HUES64 (cell line): ENCODE data around the gene GAS2L2.
A peak's percentile ranks its signal among the peaks of the same experiment; 100 is the strongest.

Experiments used
- H3K27ac ChIP-seq: 2 replicates; pipeline ENCODE4 v1.7.0; 2013; ENCODE audit warnings: low read depth, low read length, inconsistent platforms
- H3K27me3 ChIP-seq: 2 replicates; pipeline ENCODE4 v1.6.1; 2013; ENCODE audit warnings: mild to moderate bottlenecking, low read length; ENCODE audit not compliant: insufficient read depth
- H3K36me3 ChIP-seq: 2 replicates; pipeline ENCODE4 v1.6.1; 2013; ENCODE audit warnings: mild to moderate bottlenecking, low read length; ENCODE audit not compliant: insufficient read depth
- H3K4me1 ChIP-seq: 2 replicates; pipeline ENCODE4 v1.6.1; 2013; ENCODE audit warnings: mild to moderate bottlenecking, low read length, moderate library complexity; ENCODE audit not compliant: insufficient read depth
- H3K4me3 ChIP-seq: 2 replicates; pipeline ENCODE4 v1.5.1; 2013; ENCODE audit warnings: mild to moderate bottlenecking, low read length, moderate library complexity
- H3K9ac ChIP-seq: 2 replicates; pipeline ENCODE4 v1.6.1; 2013; ENCODE audit warnings: mild to moderate bottlenecking, low read depth, low read length
- H3K9me3 ChIP-seq: 2 replicates; pipeline ENCODE4 v1.6.1; 2013; ENCODE audit warnings: low read depth, low read length; ENCODE audit not compliant: insufficient read depth
- WGBS: fragments of 150-250, 120-280 bp; methylation state at CpG from one replicate; pipeline ENCODE4 v1.1.7; 2013; ENCODE audit warnings: missing lambda C conversion rate; 5-methylcytosine and 5-hydroxymethylcytosine counted together

Gene GAS2L2

DNA sequence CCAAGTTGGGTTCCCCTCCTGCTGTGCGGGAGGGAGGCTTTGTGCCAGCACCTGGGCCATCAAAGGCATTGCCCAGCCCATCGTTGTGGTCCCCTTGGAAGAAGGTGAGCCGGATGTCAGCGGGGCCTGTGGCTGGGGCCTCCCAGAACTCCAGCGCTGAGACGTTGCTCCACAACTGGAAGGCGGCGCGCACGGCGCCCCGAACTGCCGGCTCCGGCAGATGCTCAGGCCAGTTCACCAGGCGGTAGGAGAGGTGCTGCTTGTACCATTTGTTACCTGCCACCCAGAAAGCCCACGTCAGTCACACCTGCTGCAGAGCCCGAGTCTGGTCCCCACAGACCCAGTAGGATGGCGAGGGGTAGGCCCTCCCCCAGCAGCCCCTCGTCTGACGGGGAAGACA lies 20.1 kb upstream of the GAS2L2 start:
- H3K36me3 ChIP-seq = no peaks in the 10 kb centered on the region
- H3K9me3 ChIP-seq = no peaks in the 10 kb centered on the region
- WGBS = 94% methylated on average over 20 of the region's 20 CpGs
- H3K9ac ChIP-seq = no peak overlapping the region
- no peak overlapping the region for H3K27ac ChIP-seq
- no peaks in the 10 kb centered on the region for H3K27me3 ChIP-seq
- peaks cover 16% of the 10 kb centered on the region; the same call in 1 of the 2 replicates for H3K4me1 ChIP-seq
- H3K4me3 ChIP-seq = no peak overlapping the region

DNA sequence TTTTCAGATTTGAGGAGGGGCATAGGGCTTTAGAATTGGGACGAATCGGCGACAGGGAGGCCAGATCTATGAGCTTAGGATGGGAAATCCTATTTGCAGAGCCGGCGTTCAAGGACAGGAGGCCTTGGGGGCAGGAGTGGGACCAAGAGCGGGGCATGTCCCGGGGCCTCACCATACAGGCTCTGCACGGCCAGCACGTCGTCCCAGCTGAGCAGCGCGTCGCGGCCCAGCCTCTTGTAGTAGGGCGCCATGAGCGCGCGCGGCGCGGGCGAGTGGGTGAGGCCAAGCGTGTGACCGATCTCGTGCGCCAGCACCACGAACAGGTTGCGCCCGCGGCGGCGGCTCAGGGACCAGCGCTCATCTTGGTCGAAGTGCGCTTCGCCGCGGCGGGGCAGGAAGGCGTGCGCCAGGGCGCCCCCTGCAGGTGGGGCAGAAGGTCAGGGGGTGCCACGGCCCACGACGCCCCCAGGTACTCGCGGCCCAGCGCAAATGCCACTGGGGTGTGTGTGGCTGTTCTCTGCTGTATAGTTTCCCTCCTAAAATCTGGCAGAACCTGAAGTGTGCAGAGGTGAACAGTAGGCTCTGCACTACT lies 17.0 kb upstream of the GAS2L2 start:
- Histone ChIP-seq H3K9ac (no peak overlapping the region), H3K27ac (no peak overlapping the region), H3K36me3 (no peaks in the 10 kb centered on the region), H3K4me1 (peaks cover 26% of the 10 kb centered on the region; the same call in 1 of the 2 replicates), H3K9me3 (no peaks in the 10 kb centered on the region), H3K4me3 (no peak overlapping the region), H3K27me3 (0 out of 2 replicates have a peak, but pooled peaks cover 3% of the 10 kb centered on the region)
- 96% methylated on average over 48 of the region's 48 CpGs for WGBS

DNA sequence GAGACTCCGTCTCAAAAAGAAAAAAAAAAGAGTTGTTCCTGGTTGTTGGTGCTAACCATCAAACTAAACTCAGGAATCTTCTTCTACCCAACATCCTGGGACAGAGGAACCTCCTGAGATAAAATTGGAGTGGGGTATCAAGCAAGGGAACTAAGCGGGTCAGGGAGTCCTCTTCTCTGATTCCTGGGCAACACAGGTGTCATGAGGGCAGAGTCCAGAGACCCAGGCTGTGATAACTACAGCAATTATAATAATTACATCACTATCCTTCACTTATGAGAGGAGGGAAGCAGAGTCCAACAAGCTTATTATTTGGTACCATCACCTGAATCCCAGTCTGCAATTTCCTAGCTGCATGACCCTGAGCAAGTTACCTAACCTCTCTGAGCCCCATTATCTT lies 15.8 kb upstream of the GAS2L2 start:
- WGBS = 100% methylated on average over 1 of the region's 2 CpGs
- H3K9ac ChIP-seq = no peak overlapping the region
- no peaks in the 10 kb centered on the region for H3K9me3 ChIP-seq
- H3K4me3 ChIP-seq = no peak overlapping the region
- H3K4me1 ChIP-seq = peaks cover 17% of the 10 kb centered on the region; the same call in 1 of the 2 replicates
- H3K27me3 ChIP-seq = 0 out of 2 replicates have a peak, but pooled peaks cover 3% of the 10 kb centered on the region
- H3K27ac ChIP-seq = no peak overlapping the region
- H3K36me3 ChIP-seq = no peaks in the 10 kb centered on the region

DNA sequence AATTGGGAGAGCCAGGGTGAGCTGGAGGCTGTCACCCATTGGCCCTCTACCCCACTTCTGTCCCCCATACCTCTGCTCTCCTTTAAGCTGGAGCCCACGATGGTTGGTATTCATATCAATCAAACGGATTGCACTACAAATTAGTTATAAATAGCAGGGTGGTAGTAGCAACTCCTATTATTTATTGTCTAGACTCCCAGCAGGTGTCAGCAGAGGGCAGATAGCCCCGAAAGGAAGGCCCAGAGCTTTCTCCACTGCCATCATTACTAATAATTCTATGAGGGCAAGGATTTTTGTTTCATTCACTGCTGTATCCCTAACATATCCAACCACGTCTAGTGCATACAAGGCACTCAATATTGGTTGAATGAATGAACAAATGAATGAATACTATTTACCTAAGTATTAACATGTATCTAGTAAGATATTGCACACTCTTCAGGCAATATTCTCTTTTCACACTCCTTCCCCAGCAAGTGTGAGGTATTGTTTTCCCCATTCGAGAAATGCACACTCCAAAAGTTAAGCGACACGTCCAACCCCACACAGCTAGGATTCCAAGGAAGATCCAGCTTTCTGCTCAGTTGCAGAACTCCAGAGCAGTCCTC lies 14.0 kb upstream of the GAS2L2 start:
- Histone ChIP-seq H3K9me3 (no peaks in the 10 kb centered on the region), H3K9ac (no peak overlapping the region), H3K27ac (no peak overlapping the region), H3K36me3 (no peaks in the 10 kb centered on the region), H3K4me3 (no peak overlapping the region), H3K4me1 (peaks cover 12% of the 10 kb centered on the region; the same call in 1 of the 2 replicates), H3K27me3 (0 out of 2 replicates have a peak, but pooled peaks cover 3% of the 10 kb centered on the region)
- WGBS = 91% methylated on average over 4 of the region's 7 CpGs

DNA sequence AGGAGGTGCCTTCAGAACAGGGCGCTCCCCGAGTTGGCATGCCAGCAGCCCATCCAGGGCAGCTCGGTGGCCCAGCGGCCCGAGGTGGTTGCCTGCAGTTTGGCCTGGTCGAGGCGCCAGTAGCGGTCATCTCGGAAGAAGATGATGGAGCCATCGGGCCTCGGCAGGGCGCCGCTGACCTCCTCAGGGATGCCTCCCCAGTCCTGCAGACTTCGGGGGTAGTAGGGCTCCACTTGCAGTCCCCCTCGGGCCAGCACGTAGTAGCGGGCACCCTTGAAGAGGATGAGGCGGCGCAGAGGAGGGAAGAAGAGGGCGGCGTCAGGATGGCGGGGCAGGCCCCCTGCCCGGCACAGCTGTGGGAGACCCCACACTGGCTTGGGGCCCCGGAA lies 13.4 kb upstream of the GAS2L2 start:
- no peak overlapping the region for H3K4me3 ChIP-seq
- no peak overlapping the region; the same call in 1 of the 2 replicates for H3K9ac ChIP-seq
- H3K4me1 ChIP-seq = peaks cover 10% of the 10 kb centered on the region; the same call in 1 of the 2 replicates
- H3K9me3 ChIP-seq = no peaks in the 10 kb centered on the region
- H3K27ac ChIP-seq = no peak overlapping the region
- H3K36me3 ChIP-seq = no peaks in the 10 kb centered on the region
- 0 out of 2 replicates have a peak, but pooled peaks cover 3% of the 10 kb centered on the region for H3K27me3 ChIP-seq
- WGBS = 95% methylated on average over 24 of the region's 24 CpGs

DNA sequence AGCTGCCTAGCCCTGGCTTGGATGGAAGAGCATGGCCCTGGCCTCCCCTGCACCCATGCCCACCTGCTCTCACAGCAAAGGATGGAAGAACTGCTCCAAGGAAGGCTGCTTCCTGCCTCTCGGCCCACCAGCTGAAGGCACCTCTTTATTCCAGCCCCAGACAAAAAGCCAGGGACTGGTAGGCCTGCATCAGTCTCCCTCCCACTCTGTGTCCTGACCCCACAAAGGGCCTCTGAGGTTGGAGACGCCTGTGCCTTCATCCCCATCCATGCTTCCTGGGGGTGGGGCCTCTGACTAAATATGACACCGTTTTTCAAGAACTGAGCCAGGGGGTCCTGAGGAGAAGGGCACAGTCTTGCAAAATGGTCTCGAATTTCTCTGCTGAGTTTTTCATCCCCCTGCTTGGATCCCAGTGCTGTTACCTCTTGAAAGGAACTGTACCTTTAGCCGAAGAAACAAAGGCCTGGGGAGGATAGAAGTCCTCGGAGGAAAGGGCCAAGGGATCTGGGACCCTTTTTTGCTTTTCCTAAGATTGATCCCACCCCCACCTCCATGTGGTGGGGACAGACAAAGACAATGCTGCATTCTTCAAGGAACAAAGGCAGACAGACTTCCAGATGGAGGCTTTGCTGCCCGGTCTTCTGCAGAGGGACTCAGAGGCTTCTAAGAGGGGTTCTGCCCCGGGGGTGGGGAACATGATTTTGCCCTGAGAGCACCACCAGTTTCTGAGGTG lies 12.9 kb upstream of the GAS2L2 start:
- H3K27ac ChIP-seq = no peak overlapping the region
- H3K9me3 ChIP-seq = no peaks in the 10 kb centered on the region
- H3K27me3 ChIP-seq = 0 out of 2 replicates have a peak, but pooled peaks cover 3% of the 10 kb centered on the region
- peak overlapping the region; percentile 24; the same call in 1 of the 2 replicates for H3K9ac ChIP-seq
- H3K36me3 ChIP-seq = no peaks in the 10 kb centered on the region
- H3K4me3 ChIP-seq = no peak overlapping the region
- H3K4me1 ChIP-seq = peaks cover 10% of the 10 kb centered on the region; the same call in 1 of the 2 replicates
- WGBS = 75% methylated on average over 8 of the region's 8 CpGs

DNA sequence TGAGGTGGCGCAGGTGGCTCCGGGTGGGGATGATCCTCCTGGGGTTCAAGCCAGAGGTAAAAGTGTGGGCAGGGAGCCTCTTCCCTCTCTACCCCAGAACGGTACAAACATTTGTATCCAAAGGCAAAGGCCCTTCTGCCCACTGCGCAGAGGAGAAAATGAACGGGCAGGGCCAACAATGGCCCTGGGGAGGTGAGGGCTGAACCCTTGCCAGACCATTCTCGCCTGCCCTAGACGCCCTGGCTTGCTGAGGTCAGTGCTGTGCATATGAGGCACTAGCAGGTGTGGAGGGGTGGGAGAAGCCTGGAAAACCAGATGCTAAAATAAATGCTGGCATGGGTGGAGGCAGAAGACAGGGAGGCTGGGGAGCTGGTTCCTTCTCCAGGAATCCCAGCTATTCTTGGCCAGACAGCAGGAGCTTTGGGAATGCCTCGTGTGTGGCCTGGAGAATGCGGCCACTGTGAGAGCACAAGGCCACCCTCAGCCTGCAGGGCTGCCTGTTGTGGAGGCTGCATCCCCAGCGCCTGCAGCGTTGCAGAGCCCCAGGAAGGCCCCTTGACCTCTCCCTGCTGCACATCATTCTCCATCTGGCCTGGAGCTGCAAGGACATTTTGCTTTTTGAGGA lies 12.2 kb upstream of the GAS2L2 start:
- H3K9me3 ChIP-seq = no peaks in the 10 kb centered on the region
- H3K27ac ChIP-seq = no peak overlapping the region
- H3K36me3 ChIP-seq = no peaks in the 10 kb centered on the region
- H3K27me3 ChIP-seq = 0 out of 2 replicates have a peak, but pooled peaks cover 3% of the 10 kb centered on the region
- no peak overlapping the region for H3K4me3 ChIP-seq
- 91% methylated on average over 11 of the region's 11 CpGs for WGBS
- peaks cover 10% of the 10 kb centered on the region; the same call in 1 of the 2 replicates for H3K4me1 ChIP-seq
- no peak overlapping the region for H3K9ac ChIP-seq

DNA sequence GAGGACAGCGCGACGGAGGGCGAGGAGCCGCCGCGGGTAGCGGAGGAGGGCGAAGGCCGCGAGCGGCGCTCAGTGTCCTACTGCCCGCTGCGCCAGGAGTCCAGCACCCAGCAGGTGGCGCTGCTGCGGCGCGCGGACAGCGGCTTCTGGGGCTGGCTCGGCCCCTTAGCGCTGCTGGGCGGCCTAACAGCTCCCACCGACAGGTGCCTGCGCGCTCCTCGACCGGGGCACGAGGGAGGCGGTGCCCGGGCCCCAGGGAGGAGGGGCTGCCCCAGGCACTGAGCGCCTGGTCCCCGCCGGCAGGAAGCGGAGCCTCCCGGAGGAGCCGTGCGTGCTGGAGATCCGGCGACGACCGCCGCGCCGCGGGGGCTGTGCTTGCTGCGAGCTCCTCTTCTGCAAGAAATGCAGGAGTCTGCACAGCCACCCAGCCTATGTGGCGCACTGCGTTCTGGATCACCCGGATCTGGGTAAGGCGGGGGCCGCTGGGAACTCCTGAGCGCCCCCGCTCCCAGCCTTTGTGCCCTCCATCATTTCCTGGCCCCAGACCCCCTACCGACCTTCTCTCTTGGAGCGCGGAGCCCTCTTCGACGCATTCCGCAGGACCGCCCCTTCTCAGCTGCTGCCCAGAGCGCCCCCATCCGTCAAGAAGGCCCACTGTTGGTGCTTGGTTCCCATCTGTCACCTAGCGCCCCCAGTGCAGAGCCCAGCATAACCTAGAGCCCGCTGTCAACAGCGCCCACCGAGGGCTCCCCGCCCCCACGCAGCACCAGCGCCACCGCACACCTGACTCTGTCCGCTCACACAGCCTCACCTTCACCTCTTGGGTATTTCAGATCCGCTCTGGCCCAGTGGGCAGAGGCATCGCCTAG lies 11.3 kb upstream of the GAS2L2 start:
- no peaks in the 10 kb centered on the region for H3K36me3 ChIP-seq
- WGBS = 8% methylated on average over 75 of the region's 75 CpGs
- peak overlapping the region; percentile 42; the same call in 1 of the 2 replicates for H3K9ac ChIP-seq
- 0 out of 2 replicates have a peak, but pooled peaks cover 3% of the 10 kb centered on the region for H3K27me3 ChIP-seq
- H3K9me3 ChIP-seq = no peaks in the 10 kb centered on the region
- H3K4me1 ChIP-seq = peaks cover 10% of the 10 kb centered on the region; the same call in 1 of the 2 replicates
- no peak overlapping the region for H3K27ac ChIP-seq
- peak overlapping the region; percentile 57 for H3K4me3 ChIP-seq

DNA sequence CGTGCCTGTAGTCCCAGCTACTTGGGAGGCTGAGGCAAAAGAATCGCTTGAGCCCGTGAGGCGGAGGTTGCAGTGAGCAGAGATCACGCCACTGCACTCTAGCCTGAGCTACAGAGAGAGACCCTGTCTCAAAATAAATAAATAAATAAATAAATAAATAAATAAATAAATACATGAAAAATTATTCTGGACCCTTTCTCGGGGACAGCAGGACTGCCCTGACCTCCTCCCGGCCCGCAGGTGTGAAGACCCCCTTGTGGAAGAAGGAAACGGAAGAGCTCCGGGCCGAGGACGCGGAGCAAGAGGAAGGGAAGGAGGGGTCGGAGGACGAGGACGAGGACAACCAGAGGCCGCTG lies 10.7 kb upstream of the GAS2L2 start:
- WGBS = 37% methylated on average over 16 of the region's 17 CpGs
- Histone ChIP-seq H3K27ac (no peak overlapping the region), H3K9ac (no peak overlapping the region), H3K9me3 (no peaks in the 10 kb centered on the region), H3K4me1 (peaks cover 10% of the 10 kb centered on the region; the same call in 1 of the 2 replicates), H3K4me3 (peak overlapping the region; percentile 57; the same call in 1 of the 2 replicates), H3K36me3 (no peaks in the 10 kb centered on the region), H3K27me3 (0 out of 2 replicates have a peak, but pooled peaks cover 3% of the 10 kb centered on the region)

DNA sequence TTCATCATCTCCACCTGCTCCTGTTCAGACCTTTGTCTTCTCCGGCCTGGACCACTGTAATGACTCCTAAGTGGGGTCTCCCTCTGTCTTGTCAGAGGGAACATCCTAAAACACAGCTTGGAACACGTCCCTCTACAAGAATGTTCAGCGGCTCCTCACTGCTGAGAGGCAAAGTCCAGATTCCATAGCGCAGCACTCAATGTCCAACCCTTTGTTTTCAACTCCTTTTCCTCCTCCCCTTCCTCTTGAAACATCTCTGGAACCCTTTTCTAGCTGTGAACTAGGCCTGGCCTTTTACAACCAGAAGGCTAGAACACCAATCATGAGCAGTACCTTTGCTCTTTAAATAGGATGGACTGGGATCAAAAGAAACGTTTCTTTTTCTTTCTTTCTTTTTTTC lies 8.6 kb upstream of the GAS2L2 start:
- H3K4me1 ChIP-seq = peaks cover 10% of the 10 kb centered on the region; the same call in 1 of the 2 replicates
- 0 out of 2 replicates have a peak, but pooled peaks cover 3% of the 10 kb centered on the region for H3K27me3 ChIP-seq
- H3K36me3 ChIP-seq = no peaks in the 10 kb centered on the region
- no peak overlapping the region for H3K27ac ChIP-seq
- no peak overlapping the region for H3K9ac ChIP-seq
- H3K9me3 ChIP-seq = no peaks in the 10 kb centered on the region
- no peak overlapping the region for H3K4me3 ChIP-seq
- WGBS = 89% methylated on average over 5 of the region's 5 CpGs
